WERI-Rb-1 (cell line): Measurements from ENCODE around the gene LMTK3.
"Not testable (repeated sequence)": the region's sequence is repeated elsewhere in the genome, so short reads cannot be mapped to it uniquely, and the experiment has no call there.

Experiments used
- DNase-seq: peaks from one replicate; pipeline ENCODE4 v3.0.0-alpha.2; 2020
- H3K27ac ChIP-seq: fragments of 250-450 bp; sonication (Bioruptor Pico); 2 replicates; pipeline ENCODE4 v1.5.1; 2020; ENCODE audit warnings: mild to moderate bottlenecking, moderate library complexity
- H3K27me3 ChIP-seq: fragments of 250-450 bp; sonication (Bioruptor Pico); 2 replicates; pipeline ENCODE4 v1.5.1; 2021; ENCODE audit warnings: mild to moderate bottlenecking, low read depth, moderate library complexity; ENCODE audit not compliant: insufficient read depth, severe bottlenecking
- H3K36me3 ChIP-seq: fragments of 250-450 bp; sonication (Bioruptor Pico); 2 replicates; pipeline ENCODE4 v1.5.1; 2020; ENCODE audit warnings: mild to moderate bottlenecking, moderate library complexity
- H3K4me3 ChIP-seq: 2 replicates; pipeline ENCODE4 v1.5.1; 2011; ENCODE audit warnings: low read depth, mild to moderate bottlenecking, control low read depth, low read length
- H3K9me3 ChIP-seq: fragments of 250-450 bp; sonication (Bioruptor Pico); 2 replicates; pipeline ENCODE4 v1.5.1; 2021; ENCODE audit warnings: mild to moderate bottlenecking, moderate library complexity; ENCODE audit not compliant: severe bottlenecking
- CTCF ChIP-seq: IDR thresholded peaks from 2 replicates; pipeline ENCODE4 v1.5.1; 2011; ENCODE audit warnings: low read depth, mild to moderate bottlenecking, control low read depth, inconsistent platforms, low read length

Gene LMTK3

GRCh38 chr19:48530770-48531169, 19.1 kb upstream of the LMTK3 start:
- no peaks in the 10 kb centered on the region for H3K27me3 ChIP-seq
- no peak overlapping the region for H3K27ac ChIP-seq
- TF ChIP-seq CTCF: no peak
- no peak for DNase-seq
- peaks cover 3% of the 10 kb centered on the region for H3K9me3 ChIP-seq
- H3K4me3 ChIP-seq: no peak overlapping the region
- no peaks in the 10 kb centered on the region for H3K36me3 ChIP-seq

- no peaks in the 10 kb centered on the region for H3K27me3 ChIP-seq
- no peaks in the 10 kb centered on the region for H3K36me3 ChIP-seq
- H3K4me3 ChIP-seq: no peak overlapping the region
- no peak overlapping the region for H3K27ac ChIP-seq
- peaks cover 3% of the 10 kb centered on the region for H3K9me3 ChIP-seq
- no peak for TF ChIP-seq CTCF
- DNase-seq: no peak
Measured at GRCh38 chr19:48530066-48530720, 18.6 kb upstream of the LMTK3 start.

GRCh38 chr19:48529156-48529555, 17.5 kb upstream of the LMTK3 start:
- Histone ChIP-seq H3K9me3 (peaks cover 3% of the 10 kb centered on the region), H3K4me3 (no peak overlapping the region), H3K27me3 (no peaks in the 10 kb centered on the region), H3K36me3 (no peaks in the 10 kb centered on the region), H3K27ac (no peak overlapping the region)
- TF ChIP-seq CTCF: no peak
- no peak for DNase-seq

- Histone ChIP-seq H3K27me3 (no peaks in the 10 kb centered on the region), H3K36me3 (no peaks in the 10 kb centered on the region), H3K4me3 (no peak overlapping the region), H3K27ac (no peak overlapping the region), H3K9me3 (peaks cover 3% of the 10 kb centered on the region)
- TF ChIP-seq CTCF: no peak
- DNase-seq: no peak
Measured at GRCh38 chr19:48524732-48525131, 13.1 kb upstream of the LMTK3 start.

- Histone ChIP-seq H3K27me3 (no peaks in the 10 kb centered on the region), H3K9me3 (peaks cover 3% of the 10 kb centered on the region), H3K27ac (no peak overlapping the region), H3K36me3 (no peaks in the 10 kb centered on the region), H3K4me3 (no peak overlapping the region)
- no peak for DNase-seq
- no peak for TF ChIP-seq CTCF
Measured at GRCh38 chr19:48524221-48524620, 12.6 kb upstream of the LMTK3 start.

GRCh38 chr19:48520134-48520533, 8.5 kb upstream of the LMTK3 start:
- H3K27me3 ChIP-seq: no peaks in the 10 kb centered on the region

GRCh38 chr19:48519426-48519825, 7.8 kb upstream of the LMTK3 start:
- H3K4me3 ChIP-seq, H3K9me3 ChIP-seq, H3K27me3 ChIP-seq, DNase-seq, H3K36me3 ChIP-seq, H3K27ac ChIP-seq: not testable (repeated sequence)

More at GRCh38 chr19:48520134-48520533, 8.5 kb upstream of the LMTK3 start:
- H3K9me3 ChIP-seq: no peaks in the 10 kb centered on the region
- no peak overlapping the region for H3K4me3 ChIP-seq
- H3K27ac ChIP-seq: no peak overlapping the region
- DNase-seq: no peak
- H3K36me3 ChIP-seq: no peaks in the 10 kb centered on the region
- no peak for TF ChIP-seq CTCF
